HG02840 (cell line): Measurements from ENCODE around the gene ADAD2.

Experiments
- ATAC-seq: cut with Tn5 transposase; IDR thresholded peaks from one replicate; pipeline ENCODE4 v1.9.1; 2021; ENCODE audit warnings: mild to moderate bottlenecking, moderate library complexity, moderate number of reproducible peaks; ENCODE audit not compliant: unreplicated experiment, low FRiP score

ADAD2 gene

GRCh38 chr16:84244728-84245127 lies 53.8 kb downstream of the ADAD2 start:
- ATAC-seq, result no peak

- no peak for ATAC-seq
Observed at GRCh38 chr16:84245956-84246678, 55.2 kb downstream of the ADAD2 start.

GRCh38 chr16:84246679-84247077 lies 55.7 kb downstream of the ADAD2 start:
- no peak for ATAC-seq
